Effector memory CD8-positive, alpha-beta T cell (primary cell): ENCODE results near the gene MAGI1.

Source experiments
- ATAC-seq: fragments of 150-1000 bp; cut with Tn5 transposase; replicated peaks from 2 replicates; pipeline ENCODE4 v1.10.0; 2021; ENCODE audit warnings: mild to moderate bottlenecking, moderate library complexity
- DNase-seq, 3 experiments: peaks; one replicate each; pipeline ENCODE4 v3.0.0; 2021
- H3K27ac Mint-ChIP-seq, 2 donors: one replicate each; pipeline ENCODE4 v1.8.0; 2022; ENCODE audit warnings: mild to moderate bottlenecking in 2 of 2, mixed read lengths in 2 of 2, moderate library complexity in 2 of 2
- H3K27me3 Mint-ChIP-seq, 2 donors: one replicate each; pipeline ENCODE4 v1.8.0; 2022; ENCODE audit warnings: mixed read lengths in 2 of 2
- H3K36me3 Mint-ChIP-seq: one replicate; pipeline ENCODE4 v1.8.0; 2022; ENCODE audit warnings: mild to moderate bottlenecking, moderate library complexity, mixed read lengths; ENCODE audit not compliant: insufficient read depth
- H3K4me1 Mint-ChIP-seq, 2 donors: one replicate each; pipeline ENCODE4 v1.8.0; 2022; ENCODE audit warnings: low read depth in 2 of 2, mixed read lengths in 2 of 2
- H3K4me3 Mint-ChIP-seq, 2 donors: one replicate each; pipeline ENCODE4 v1.8.0; 2022; ENCODE audit warnings: mild to moderate bottlenecking in 2 of 2, mixed read lengths in 2 of 2, moderate library complexity in 2 of 2
- H3K9me3 Mint-ChIP-seq, 2 donors: one replicate each; pipeline ENCODE4 v1.8.0; 2022; ENCODE audit warnings: mixed read lengths in 2 of 2

The MAGI1 gene

DNA sequence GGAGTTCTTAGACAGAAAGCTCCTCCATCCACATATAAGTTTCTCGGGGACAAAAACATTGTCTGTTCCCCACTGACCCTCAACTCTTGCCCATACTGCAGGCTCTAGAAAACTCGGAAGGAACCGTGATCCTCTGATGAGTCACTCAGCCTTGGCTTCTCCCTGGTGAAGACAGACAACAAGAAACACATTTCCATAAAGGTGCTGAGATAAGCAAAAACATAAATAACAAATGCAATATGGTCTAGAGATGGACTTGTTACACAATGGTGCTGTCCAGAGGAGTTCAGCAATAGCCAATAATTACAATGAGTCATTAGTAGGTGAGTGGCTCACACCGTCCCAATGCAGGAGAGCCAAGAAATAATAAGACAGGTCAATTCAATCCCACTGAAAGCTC is 43.7 kb downstream of the MAGI1 start:
- no peak overlapping the region for H3K4me3 Mint-ChIP-seq
- H3K27ac Mint-ChIP-seq, result no peak overlapping the region
- peaks cover 4% of the 10 kb centered on the region for H3K36me3 Mint-ChIP-seq
- DNase-seq (no peak), ATAC-seq (no peak)
- peaks cover 0 to 2% of the 10 kb centered on the region in 2 donors for H3K9me3 Mint-ChIP-seq
- H3K4me1 Mint-ChIP-seq, result no peaks in the 10 kb centered on the region
- H3K27me3 Mint-ChIP-seq, result no peaks in the 10 kb centered on the region

DNA sequence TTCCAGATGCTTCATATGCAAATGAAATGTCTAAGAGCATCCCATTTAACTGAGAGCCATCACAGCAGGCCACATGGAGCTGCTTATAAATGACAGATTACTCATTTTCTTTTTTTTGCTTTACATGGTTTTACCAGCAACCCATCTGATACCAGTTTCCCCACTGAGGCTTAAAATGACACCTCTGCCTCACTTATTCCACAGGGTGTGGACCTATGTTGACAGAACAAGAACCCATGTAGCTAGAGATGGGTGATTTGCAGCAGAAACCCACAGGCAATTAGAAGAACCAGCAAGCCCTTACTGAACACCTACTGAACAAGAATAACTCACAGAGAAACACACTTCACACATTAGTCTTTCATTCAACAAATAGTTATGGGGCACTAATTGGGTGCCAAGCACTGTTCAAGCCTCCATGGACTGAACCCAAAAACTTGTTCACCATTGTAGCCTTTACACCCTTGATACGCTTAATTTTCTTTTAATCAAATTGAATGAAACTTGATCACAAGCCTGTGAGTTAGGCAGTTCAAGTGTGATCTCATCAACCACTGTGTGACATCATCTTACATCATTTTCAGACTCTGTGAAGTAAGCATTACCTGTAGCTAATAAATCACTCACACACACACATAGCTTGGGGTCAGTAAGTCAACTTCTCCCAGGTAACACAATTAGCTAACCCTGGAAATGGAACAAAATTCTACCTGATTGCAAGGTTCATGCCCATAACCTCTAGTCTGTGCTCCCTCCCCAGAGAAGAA is 45.4 kb downstream of the MAGI1 start:
- Mint-ChIP-seq H3K27ac (no peak overlapping the region), H3K9me3 (peaks cover 0 to 2% of the 10 kb centered on the region in 2 donors), H3K27me3 (no peaks in the 10 kb centered on the region), H3K4me3 (no peak overlapping the region), H3K36me3 (peaks cover 4% of the 10 kb centered on the region), H3K4me1 (no peaks in the 10 kb centered on the region)
- DNase-seq (no peak), ATAC-seq (no peak)

- H3K4me1 Mint-ChIP-seq, result no peaks in the 10 kb centered on the region
- H3K27ac Mint-ChIP-seq, result no peak overlapping the region
- H3K9me3 Mint-ChIP-seq, result peaks cover 0 to 2% of the 10 kb centered on the region in 2 donors
- H3K27me3 Mint-ChIP-seq, result no peaks in the 10 kb centered on the region
- DNase-seq (no peak), ATAC-seq (no peak)
- peaks cover 4% of the 10 kb centered on the region for H3K36me3 Mint-ChIP-seq
- no peak overlapping the region for H3K4me3 Mint-ChIP-seq
Measured at GRCh38 chr3:65992106-65992505, 46.6 kb downstream of the MAGI1 start.

DNA sequence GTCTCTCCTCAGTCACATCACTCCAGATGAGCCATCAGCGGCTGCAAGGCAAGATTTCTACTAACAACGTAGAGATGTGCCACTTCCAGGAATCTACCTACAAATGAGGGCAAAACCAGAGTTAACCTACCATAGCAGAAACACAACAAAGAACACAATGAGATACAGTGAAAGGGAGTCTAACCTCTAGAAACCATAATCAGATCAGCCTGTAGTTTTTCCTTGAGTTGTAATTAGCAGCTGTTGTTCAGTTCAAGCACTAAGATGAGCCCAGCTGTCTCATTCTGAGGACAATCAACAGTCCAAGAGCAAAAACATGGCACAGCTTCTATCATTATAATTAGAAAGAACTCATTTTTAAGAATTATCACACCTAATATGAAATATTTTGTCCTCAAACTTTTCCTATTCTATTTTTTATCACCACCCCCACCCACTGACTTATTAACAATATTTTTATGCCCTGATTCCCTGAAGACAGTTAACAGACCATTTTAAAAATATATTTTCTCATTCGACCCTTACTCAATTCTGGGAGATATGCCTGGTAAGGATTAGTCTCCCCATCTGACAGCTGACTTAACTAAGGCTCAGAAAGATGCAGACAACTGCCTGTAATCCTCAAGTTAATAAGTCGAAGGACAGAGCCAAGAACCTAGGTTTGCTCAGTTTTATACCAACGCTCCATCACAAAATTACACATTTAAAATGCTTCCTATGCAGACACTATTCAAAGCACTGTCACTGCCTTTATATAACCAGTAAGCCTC is 50.1 kb downstream of the MAGI1 start:
- H3K27ac Mint-ChIP-seq, result no peak overlapping the region
- no peaks in the 10 kb centered on the region for H3K9me3 Mint-ChIP-seq
- H3K4me3 Mint-ChIP-seq, result no peak overlapping the region
- no peaks in the 10 kb centered on the region for H3K4me1 Mint-ChIP-seq
- no peak for DNase-seq
- H3K27me3 Mint-ChIP-seq, result no peaks in the 10 kb centered on the region
- no peak for ATAC-seq
- peaks cover 4% of the 10 kb centered on the region for H3K36me3 Mint-ChIP-seq

- no peaks in the 10 kb centered on the region for H3K4me1 Mint-ChIP-seq
- DNase-seq (no peak), ATAC-seq (no peak)
- H3K27ac Mint-ChIP-seq, result no peak overlapping the region
- no peak overlapping the region for H3K4me3 Mint-ChIP-seq
- peaks cover 4% of the 10 kb centered on the region for H3K36me3 Mint-ChIP-seq
- H3K9me3 Mint-ChIP-seq, result no peaks in the 10 kb centered on the region
- no peaks in the 10 kb centered on the region for H3K27me3 Mint-ChIP-seq
Measured at GRCh38 chr3:65986285-65986684, 52.4 kb downstream of the MAGI1 start.

DNA sequence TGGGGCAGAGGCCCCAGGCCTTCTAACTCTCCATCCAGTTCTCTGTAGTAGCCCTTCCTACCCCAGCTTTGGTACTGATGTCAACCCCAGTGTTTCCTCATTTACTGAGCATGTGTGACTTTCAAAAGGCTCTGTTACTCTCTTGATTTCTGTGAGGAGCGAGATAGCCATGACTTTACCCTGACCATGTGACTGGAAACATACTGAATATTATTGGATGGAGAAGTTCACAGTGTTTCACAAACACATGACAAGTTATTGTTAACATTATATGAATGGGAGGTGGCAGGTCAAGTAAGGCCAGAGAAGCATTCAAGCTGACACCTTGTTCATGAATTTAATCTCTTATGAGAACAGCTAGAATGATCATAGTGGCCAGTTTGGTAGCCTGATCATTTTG is 53.7 kb downstream of the MAGI1 start:
- Mint-ChIP-seq H3K27ac (no peak overlapping the region), H3K36me3 (no peaks in the 10 kb centered on the region), H3K27me3 (no peaks in the 10 kb centered on the region), H3K4me1 (no peaks in the 10 kb centered on the region), H3K9me3 (no peaks in the 10 kb centered on the region), H3K4me3 (no peak overlapping the region)
- no peak for ATAC-seq
- no peak for DNase-seq

GRCh38 chr3:65983100-65983499 is 55.6 kb downstream of the MAGI1 start:
- H3K9me3 Mint-ChIP-seq, result peaks cover 0 to under 1% of the 10 kb centered on the region in 2 donors
- H3K36me3 Mint-ChIP-seq, result no peaks in the 10 kb centered on the region
- no peaks in the 10 kb centered on the region for H3K27me3 Mint-ChIP-seq
- DNase-seq (no peak), ATAC-seq (no peak)
- H3K4me3 Mint-ChIP-seq, result no peak overlapping the region
- H3K4me1 Mint-ChIP-seq, result no peaks in the 10 kb centered on the region
- H3K27ac Mint-ChIP-seq, result no peak overlapping the region

DNA sequence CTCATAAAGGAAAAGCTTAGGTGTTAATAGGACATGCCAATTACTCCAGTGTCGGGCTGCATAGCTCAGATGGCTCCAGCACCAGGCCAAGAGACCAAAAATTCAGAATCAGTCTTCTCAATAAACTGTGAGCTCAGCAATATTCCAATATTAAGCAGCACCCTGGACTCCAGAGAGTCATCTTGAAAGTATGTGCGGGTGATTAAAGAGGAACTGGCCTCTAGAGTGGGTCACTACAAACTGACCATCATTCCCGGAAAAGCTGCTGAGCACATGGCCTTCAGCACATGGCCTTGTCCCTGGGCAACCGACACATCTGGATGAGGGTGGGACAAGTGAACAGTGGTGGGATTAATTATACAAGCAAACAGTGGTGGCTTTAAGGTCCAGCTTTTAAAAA is 59.0 kb downstream of the MAGI1 start:
- Mint-ChIP-seq H3K4me1 (no peaks in the 10 kb centered on the region), H3K27ac (no peak overlapping the region), H3K27me3 (no peaks in the 10 kb centered on the region), H3K9me3 (peaks cover 4 to 7% of the 10 kb centered on the region in 2 donors), H3K36me3 (no peaks in the 10 kb centered on the region), H3K4me3 (no peak overlapping the region)
- no peak for ATAC-seq
- no peak for DNase-seq

DNA sequence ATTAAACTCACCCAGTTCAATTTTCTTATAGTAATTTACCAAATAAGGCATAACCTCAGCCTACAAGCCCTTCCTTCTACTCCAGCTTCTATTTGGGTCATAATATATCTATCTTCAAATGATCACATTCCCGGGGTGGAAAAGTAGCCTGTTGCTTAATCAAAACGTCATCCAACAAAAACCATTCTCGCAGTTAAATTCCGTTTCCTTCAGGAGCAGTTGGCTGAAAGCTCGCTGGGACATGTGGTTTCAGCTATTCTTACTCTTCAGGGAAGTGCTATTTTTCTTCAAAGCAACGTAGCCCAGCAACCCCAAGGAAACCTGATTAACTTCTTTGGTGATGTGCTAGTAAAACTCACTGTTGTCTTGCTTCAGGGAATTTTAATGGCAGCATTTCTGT is 59.6 kb downstream of the MAGI1 start:
- no peak overlapping the region for H3K4me3 Mint-ChIP-seq
- DNase-seq, result no peak

GRCh38 chr3:65978116-65978515 is 60.6 kb downstream of the MAGI1 start:
- H3K9me3 Mint-ChIP-seq, result peaks cover 4 to 7% of the 10 kb centered on the region in 2 donors
- ATAC-seq (no peak), DNase-seq (no peak)
- no peaks in the 10 kb centered on the region for H3K27me3 Mint-ChIP-seq
- no peak overlapping the region for H3K4me3 Mint-ChIP-seq
- H3K27ac Mint-ChIP-seq, result no peak overlapping the region
- H3K4me1 Mint-ChIP-seq, result no peaks in the 10 kb centered on the region
- no peaks in the 10 kb centered on the region for H3K36me3 Mint-ChIP-seq

More for the DNA sequence above, 59.6 kb downstream of the MAGI1 start:
- ATAC-seq, result no peak
- Mint-ChIP-seq H3K36me3 (no peaks in the 10 kb centered on the region), H3K4me1 (no peaks in the 10 kb centered on the region), H3K27me3 (no peaks in the 10 kb centered on the region), H3K9me3 (peaks cover 4 to 7% of the 10 kb centered on the region in 2 donors), H3K27ac (no peak overlapping the region)

DNA sequence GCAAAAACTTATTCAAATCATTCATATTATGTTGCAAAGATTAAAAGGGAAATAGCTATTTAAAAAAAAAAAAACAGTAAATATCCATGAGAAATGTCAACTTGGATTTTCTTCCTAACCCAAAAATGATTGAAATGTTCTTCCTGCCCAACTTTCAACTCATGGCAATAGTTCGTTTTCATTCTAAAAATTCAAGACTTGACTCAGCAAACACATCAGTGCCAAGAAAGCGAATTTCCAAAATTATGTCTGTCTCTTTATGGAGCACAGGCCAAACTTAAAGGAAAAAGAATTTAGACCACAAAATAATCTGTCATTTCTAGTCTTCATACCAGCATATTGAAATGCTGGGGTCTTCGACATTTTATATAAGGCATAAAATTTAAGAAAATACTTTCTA is 63.7 kb downstream of the MAGI1 start:
- H3K27ac Mint-ChIP-seq, result no peak overlapping the region
- no peak overlapping the region for H3K4me3 Mint-ChIP-seq
- no peaks in the 10 kb centered on the region for H3K4me1 Mint-ChIP-seq
- no peaks in the 10 kb centered on the region for H3K27me3 Mint-ChIP-seq
- H3K9me3 Mint-ChIP-seq, result peaks cover 4 to 7% of the 10 kb centered on the region in 2 donors
- DNase-seq, result no peak
- no peaks in the 10 kb centered on the region for H3K36me3 Mint-ChIP-seq
- no peak for ATAC-seq

GRCh38 chr3:65974509-65974908 is 64.2 kb downstream of the MAGI1 start:
- DNase-seq, result no peak
- H3K27me3 Mint-ChIP-seq, result no peaks in the 10 kb centered on the region
- ATAC-seq, result no peak
- no peak overlapping the region for H3K27ac Mint-ChIP-seq
- H3K9me3 Mint-ChIP-seq, result peaks cover 4 to 7% of the 10 kb centered on the region in 2 donors
- no peaks in the 10 kb centered on the region for H3K36me3 Mint-ChIP-seq
- no peaks in the 10 kb centered on the region for H3K4me1 Mint-ChIP-seq
- H3K4me3 Mint-ChIP-seq, result no peak overlapping the region

DNA sequence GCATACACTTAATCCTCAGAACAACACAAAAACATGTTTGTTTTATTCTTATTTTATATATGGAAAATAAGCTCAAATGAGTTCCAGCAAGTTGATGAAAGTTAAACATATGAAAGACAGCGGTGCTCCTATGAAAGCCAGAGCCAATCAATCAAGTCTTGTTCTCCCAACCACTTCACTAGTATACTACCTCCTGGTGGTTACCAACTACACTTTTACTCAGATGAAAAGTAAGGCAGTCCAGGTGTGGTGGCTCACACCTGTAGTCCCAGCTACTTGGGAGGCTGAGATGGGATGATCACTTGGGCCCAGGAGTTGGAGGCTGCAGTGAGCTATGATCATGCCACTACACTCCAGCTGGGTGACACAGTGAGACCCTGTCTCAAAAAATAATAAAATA is 66.0 kb downstream of the MAGI1 start:
- H3K4me3 Mint-ChIP-seq, result no peak overlapping the region
- no peaks in the 10 kb centered on the region for H3K4me1 Mint-ChIP-seq
- H3K9me3 Mint-ChIP-seq, result peaks cover 3 to 4% of the 10 kb centered on the region in 2 donors
- DNase-seq (no peak), ATAC-seq (no peak)
- no peaks in the 10 kb centered on the region for H3K27me3 Mint-ChIP-seq
- no peaks in the 10 kb centered on the region for H3K36me3 Mint-ChIP-seq
- H3K27ac Mint-ChIP-seq, result no peak overlapping the region
